Natural killer cell treated with Interleukin-12 subunit alpha and Interleukin-12 subunit beta and Interleukin-15 and Interleukin-18, amount 100 ng/mL, for 72 hours (primary cell): Measurements from ENCODE around the gene DHRS1. TPM values are rescaled to one million over a fixed set of nuclear protein-coding genes. Genes with fewer than 3 reads are reported as not detected.
A peak's percentile ranks its signal among the peaks of the same experiment; 100 is the strongest.

Experiments used
- ATAC-seq, 2 donors: fragments of 150-1000 bp; cut with Tn5 transposase in 1 of 2; sonication (Bioruptor Pico), chemical (Tn5 transposase) in 1 of 2; 2 replicates each; pipeline ENCODE4 v1.10.0; 2021
- DNase-seq: peaks from one replicate; pipeline ENCODE4 v3.0.0; 2022; ENCODE audit warnings: low spot score
- H3K27ac Mint-ChIP-seq, 2 donors: 1 replicate in 1 of 2; 2 replicates in 1 of 2; pipeline ENCODE4 v1.8.0; 2022; ENCODE audit warnings: mixed read lengths in 2 of 2, mild to moderate bottlenecking in 1 of 2, moderate library complexity in 1 of 2
- H3K27me3 Mint-ChIP-seq, 2 donors: 1 replicate in 1 of 2; 2 replicates in 1 of 2; pipeline ENCODE4 v1.8.0; 2022; ENCODE audit warnings: mixed read lengths in 2 of 2
- H3K36me3 Mint-ChIP-seq: one replicate; pipeline ENCODE4 v1.8.0; 2022; ENCODE audit warnings: mixed read lengths
- H3K4me1 Mint-ChIP-seq, 2 donors: 1 replicate in 1 of 2; 2 replicates in 1 of 2; pipeline ENCODE4 v1.8.0; 2022; ENCODE audit warnings: low read depth in 2 of 2, mixed read lengths in 2 of 2, mild to moderate bottlenecking in 1 of 2
- H3K4me3 Mint-ChIP-seq: one replicate; pipeline ENCODE4 v1.8.0; 2022; ENCODE audit warnings: mixed read lengths
- H3K9me3 Mint-ChIP-seq: 2 replicates; pipeline ENCODE4 v1.8.0; 2022; ENCODE audit warnings: mixed read lengths
- total RNA-seq, 2 donors: library from RNA; stranded (reverse); gene quantifications; one replicate each; pipeline ENCODE4 v1.2.3, GENCODE V29; 2022

DHRS1 gene
- total RNA-seq, 2 donors from 2014 or later = 15.6 to 17.4 TPM

DNA sequence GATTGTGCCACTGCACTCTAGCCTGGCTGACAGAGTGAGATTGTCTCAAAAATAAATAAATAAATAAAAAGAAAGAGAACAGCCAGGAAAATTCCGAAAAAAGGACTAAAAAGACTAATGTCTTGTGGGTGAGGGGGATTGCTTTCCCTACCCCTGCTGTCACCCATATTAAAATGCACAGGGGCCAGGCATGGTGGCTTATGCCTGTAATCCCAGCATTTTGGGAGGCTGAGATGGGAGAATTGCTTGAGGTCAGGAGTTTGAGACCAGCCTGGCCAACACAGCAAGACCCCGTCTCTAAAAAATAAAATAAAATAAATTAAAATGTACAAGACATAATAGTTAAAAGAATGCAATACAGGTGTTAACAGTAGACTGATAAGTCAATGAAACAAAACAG, 6.1 kb downstream of the DHRS1 start:
- DNase-seq (no peak), ATAC-seq (no peak)
- no peaks in the 10 kb centered on the region for H3K9me3 Mint-ChIP-seq
- peaks cover 8% of the 10 kb centered on the region for H3K36me3 Mint-ChIP-seq
- peaks cover 33 to 39% of the 10 kb centered on the region in 2 donors for H3K4me1 Mint-ChIP-seq
- H3K4me3 Mint-ChIP-seq = no peak overlapping the region
- no peaks in the 10 kb centered on the region for H3K27me3 Mint-ChIP-seq
- H3K27ac Mint-ChIP-seq = no peak overlapping the region

- Mint-ChIP-seq H3K9me3 (no peaks in the 10 kb centered on the region), H3K27ac (no peak overlapping the region), H3K36me3 (peaks cover 8% of the 10 kb centered on the region), H3K4me3 (no peak overlapping the region), H3K27me3 (no peaks in the 10 kb centered on the region), H3K4me1 (peaks cover 35 to 38% of the 10 kb centered on the region in 2 donors)
- DNase-seq (no peak), ATAC-seq (no peak)
Measured at GRCh38 chr14:24292118-24292807, 7.3 kb downstream of the DHRS1 start.

DNA sequence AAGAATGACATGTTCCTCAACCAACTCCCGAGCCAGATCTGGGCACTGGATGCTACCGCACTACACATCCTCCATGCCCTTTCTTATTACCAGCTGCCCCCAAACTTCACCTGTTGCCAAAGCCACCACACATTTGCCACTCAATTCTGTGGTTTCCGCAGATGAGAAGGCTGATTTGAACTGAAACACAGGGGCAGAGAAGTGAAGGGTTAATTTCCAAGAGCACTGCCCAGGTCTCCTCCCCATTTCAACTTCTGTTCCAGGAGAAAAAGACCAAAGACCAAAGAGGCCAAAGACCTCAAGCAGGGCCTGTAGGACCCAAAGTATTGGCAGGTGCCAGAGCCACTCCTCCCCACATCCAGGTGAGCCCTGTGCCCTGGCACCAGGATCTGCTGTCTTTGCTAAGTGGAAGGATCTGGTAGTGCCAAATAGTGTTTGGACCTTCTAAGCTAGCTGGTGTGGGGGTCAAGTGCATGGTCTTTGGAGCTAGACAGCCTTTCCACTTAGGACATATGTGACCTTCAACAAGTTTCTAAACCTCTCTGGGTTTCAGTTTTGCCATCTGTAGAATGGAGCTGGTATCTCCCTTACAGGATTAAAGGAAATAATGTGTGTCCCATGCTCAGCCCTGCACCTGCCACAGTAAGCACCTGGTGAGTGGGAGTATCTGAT, 8.0 kb downstream of the DHRS1 start:
- H3K36me3 Mint-ChIP-seq = peaks cover 8% of the 10 kb centered on the region
- H3K27ac Mint-ChIP-seq = no peak overlapping the region
- ATAC-seq = no peak
- no peaks in the 10 kb centered on the region for H3K9me3 Mint-ChIP-seq
- no peaks in the 10 kb centered on the region for H3K27me3 Mint-ChIP-seq
- no peak for DNase-seq
- H3K4me1 Mint-ChIP-seq = peaks cover 28 to 31% of the 10 kb centered on the region in 2 donors
- no peak overlapping the region for H3K4me3 Mint-ChIP-seq

DNA sequence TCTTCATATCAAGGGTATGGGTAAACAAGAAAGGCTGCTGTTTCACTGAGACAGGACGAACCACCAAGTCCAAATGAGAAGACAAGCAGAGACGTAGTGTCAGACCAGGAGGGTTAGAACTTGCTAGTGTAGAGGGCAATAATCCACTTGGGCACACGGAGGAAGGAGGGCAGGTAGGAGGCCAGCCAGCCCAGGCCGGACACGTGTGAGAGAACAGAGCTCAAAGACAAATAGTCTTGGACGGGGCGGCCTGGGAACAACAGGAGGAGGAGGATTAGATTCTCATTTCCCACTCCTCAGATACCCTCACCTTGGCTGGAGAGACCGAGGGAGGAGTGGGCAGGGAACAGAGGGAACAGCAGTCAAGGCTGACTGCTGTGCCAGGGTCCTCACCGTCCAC, 8.8 kb downstream of the DHRS1 start:
- no peaks in the 10 kb centered on the region for H3K9me3 Mint-ChIP-seq
- DNase-seq (no peak), ATAC-seq (no peak)
- no peaks in the 10 kb centered on the region for H3K27me3 Mint-ChIP-seq
- H3K4me3 Mint-ChIP-seq = no peak overlapping the region
- H3K27ac Mint-ChIP-seq = no peak overlapping the region
- peaks cover 8% of the 10 kb centered on the region for H3K36me3 Mint-ChIP-seq
- H3K4me1 Mint-ChIP-seq = peaks cover 21 to 23% of the 10 kb centered on the region in 2 donors

DNA sequence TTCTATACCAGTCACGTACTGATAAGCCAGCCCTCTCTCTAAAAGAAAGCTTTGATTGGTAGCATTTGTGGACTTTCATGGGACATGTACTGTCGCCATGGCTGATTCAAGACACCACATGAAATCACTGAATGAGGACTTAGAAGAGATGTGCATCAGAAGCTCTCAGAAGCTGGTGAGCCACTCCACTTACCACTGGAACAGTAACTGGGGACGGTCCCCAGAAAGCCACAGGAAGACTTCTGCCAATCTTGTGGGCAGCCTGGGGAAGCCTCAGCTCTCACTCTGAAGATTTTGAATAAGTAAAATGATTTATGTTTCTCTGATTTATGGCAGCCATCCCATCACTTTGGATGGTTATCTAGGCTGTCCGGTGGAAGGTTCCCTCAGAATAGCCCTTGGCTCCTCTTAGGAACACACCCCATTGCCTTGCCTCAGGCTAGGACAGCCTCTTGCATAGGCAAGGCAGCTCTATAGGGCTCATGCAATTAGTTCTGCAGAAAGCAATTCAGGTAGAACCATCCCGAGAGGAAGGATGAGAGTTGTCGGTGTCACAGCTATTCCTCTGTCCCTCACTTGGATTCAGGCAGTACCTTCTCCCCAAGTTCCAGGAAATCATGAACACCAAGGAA, 9.8 kb downstream of the DHRS1 start:
- Mint-ChIP-seq H3K9me3 (no peaks in the 10 kb centered on the region), H3K27ac (no peak overlapping the region), H3K4me1 (peaks cover 21 to 23% of the 10 kb centered on the region in 2 donors), H3K4me3 (no peak overlapping the region), H3K36me3 (peaks cover 8% of the 10 kb centered on the region), H3K27me3 (no peaks in the 10 kb centered on the region)
- DNase-seq = no peak
- ATAC-seq = peak; percentile 94 to 98

- H3K4me3 Mint-ChIP-seq = no peak overlapping the region
- H3K27me3 Mint-ChIP-seq = no peaks in the 10 kb centered on the region
- ATAC-seq = no peak
- no peak for DNase-seq
- H3K36me3 Mint-ChIP-seq = peaks cover 8% of the 10 kb centered on the region
- no peaks in the 10 kb centered on the region for H3K9me3 Mint-ChIP-seq
- peaks cover 21 to 23% of the 10 kb centered on the region in 2 donors for H3K4me1 Mint-ChIP-seq
- no peak overlapping the region for H3K27ac Mint-ChIP-seq
Measured at GRCh38 chr14:24286996-24287395, 12.6 kb downstream of the DHRS1 start.

GRCh38 chr14:24285351-24285750, 14.2 kb downstream of the DHRS1 start:
- Mint-ChIP-seq H3K4me3 (no peak overlapping the region), H3K36me3 (peaks cover 2% of the 10 kb centered on the region), H3K27ac (no peak overlapping the region), H3K9me3 (no peaks in the 10 kb centered on the region), H3K4me1 (peaks cover 22 to 28% of the 10 kb centered on the region in 2 donors), H3K27me3 (no peaks in the 10 kb centered on the region)
- ATAC-seq = no peak
- DNase-seq = no peak

DNA sequence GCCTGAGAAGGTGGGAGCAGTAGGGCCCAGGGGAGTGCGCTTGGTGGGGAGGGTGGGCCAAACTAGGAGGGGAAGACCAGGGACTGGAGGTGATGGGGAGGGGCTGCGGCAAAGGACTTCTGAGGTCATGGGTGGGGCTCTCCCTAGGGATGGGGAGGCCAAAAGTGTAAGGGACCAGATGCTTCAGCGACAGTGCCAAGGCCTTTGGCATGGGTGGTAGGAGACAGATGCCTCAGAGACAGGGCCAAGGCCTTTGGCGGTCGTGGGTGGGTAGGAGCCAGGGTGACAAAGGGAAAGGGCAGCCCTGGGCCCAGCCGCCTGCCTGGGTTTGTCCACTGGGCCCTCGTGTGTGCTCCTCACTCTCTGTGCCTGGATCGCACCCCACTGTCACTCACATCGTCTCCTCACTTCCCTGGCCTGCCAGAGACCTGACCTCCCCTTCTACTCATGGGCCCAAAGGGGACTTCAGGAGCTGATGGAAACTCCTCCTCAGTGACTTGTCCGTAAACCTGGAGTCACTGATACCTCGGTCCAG, 15.0 kb downstream of the DHRS1 start:
- Mint-ChIP-seq H3K4me1 (peaks cover 15 to 25% of the 10 kb centered on the region in 2 donors), H3K27ac (no peak overlapping the region), H3K36me3 (no peaks in the 10 kb centered on the region), H3K9me3 (no peaks in the 10 kb centered on the region), H3K4me3 (no peak overlapping the region), H3K27me3 (no peaks in the 10 kb centered on the region)
- DNase-seq (no peak), ATAC-seq (peak in 1 of 2 donors; percentile 15)

DNA sequence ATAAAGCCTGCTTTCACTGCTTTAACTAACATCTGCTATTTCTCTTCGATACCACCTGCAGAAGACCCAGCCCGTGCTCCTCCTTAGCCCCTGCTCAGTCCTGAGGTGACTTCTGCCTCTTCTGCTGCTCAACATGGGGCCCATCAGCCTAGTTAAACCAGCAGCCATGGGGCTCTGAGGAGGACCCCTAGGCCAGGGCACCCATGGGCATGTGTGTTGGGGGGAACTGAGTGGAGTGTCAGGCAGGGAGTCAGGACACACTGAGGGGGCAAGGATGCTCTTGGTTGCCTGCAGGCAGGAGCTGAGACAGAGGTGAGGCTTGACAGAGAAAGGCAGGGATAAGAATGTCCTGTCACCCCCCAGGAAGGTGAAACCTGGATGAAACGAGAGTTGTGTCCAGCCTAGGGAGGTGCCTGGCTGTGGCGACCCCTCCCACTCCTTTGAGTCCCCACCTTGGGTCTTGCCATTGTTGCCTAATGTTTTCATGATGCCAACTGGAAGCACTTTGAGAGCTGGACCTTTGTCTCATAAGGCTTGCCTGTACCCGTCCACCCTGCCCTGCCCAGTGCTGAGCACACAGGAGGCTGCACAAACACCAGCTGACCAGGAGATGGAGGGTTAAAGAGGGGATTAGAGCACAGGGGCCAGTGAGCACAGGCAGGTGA, 15.7 kb downstream of the DHRS1 start:
- DNase-seq = no peak
- no peak for ATAC-seq
- Mint-ChIP-seq H3K4me1 (peaks cover 18 to 26% of the 10 kb centered on the region in 2 donors), H3K4me3 (no peak overlapping the region), H3K27me3 (no peaks in the 10 kb centered on the region), H3K9me3 (no peaks in the 10 kb centered on the region), H3K36me3 (no peaks in the 10 kb centered on the region), H3K27ac (no peak overlapping the region)

DNA sequence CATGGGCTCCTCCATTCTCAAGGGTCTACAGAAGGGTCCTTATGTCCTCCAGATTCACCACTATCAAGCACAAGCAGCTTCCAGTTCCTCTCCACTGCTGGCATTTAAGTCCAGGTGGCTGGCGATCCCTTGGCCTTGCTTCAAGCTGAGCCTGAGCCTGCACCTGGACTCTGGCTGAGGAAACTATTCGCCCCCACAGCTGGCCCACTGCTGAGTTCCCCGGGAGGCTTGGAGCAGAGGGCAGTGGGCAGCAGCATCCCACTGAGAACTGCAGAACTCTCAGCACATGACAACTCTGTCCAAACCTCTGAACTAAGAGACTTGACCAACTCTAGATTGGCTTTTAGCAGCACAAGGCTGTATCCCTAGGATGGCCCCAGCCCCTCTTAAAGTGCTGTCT, 16.8 kb downstream of the DHRS1 start:
- Mint-ChIP-seq H3K9me3 (no peaks in the 10 kb centered on the region), H3K36me3 (no peaks in the 10 kb centered on the region), H3K4me1 (peaks cover 24% of the 10 kb centered on the region in 2 donors), H3K4me3 (no peak overlapping the region), H3K27me3 (no peaks in the 10 kb centered on the region), H3K27ac (no peak overlapping the region)
- DNase-seq = no peak
- ATAC-seq = no peak

GRCh38 chr14:24281636-24282035, 17.9 kb downstream of the DHRS1 start:
- DNase-seq (no peak), ATAC-seq (no peak)
- Mint-ChIP-seq H3K36me3 (no peaks in the 10 kb centered on the region), H3K27ac (no peak overlapping the region), H3K4me1 (peaks cover 26 to 29% of the 10 kb centered on the region in 2 donors), H3K4me3 (no peak overlapping the region), H3K9me3 (no peaks in the 10 kb centered on the region), H3K27me3 (no peaks in the 10 kb centered on the region)

GRCh38 chr14:24280797-24281460, 18.7 kb downstream of the DHRS1 start:
- H3K27me3 Mint-ChIP-seq = no peaks in the 10 kb centered on the region
- H3K27ac Mint-ChIP-seq = peak overlapping the region in 1 of 2 donors; percentile 30
- no peak overlapping the region for H3K4me3 Mint-ChIP-seq
- no peaks in the 10 kb centered on the region for H3K9me3 Mint-ChIP-seq
- DNase-seq (no peak), ATAC-seq (no peak)
- H3K36me3 Mint-ChIP-seq = no peaks in the 10 kb centered on the region
- H3K4me1 Mint-ChIP-seq = peaks cover 26 to 30% of the 10 kb centered on the region in 2 donors
